GM12878 (cell line): ENCODE results near the gene FDXR. TPM values are rescaled to one million over a fixed set of nuclear protein-coding genes. Genes with fewer than 3 reads are reported as not detected.

ENCODE experiments used
- ATAC-seq: fragments of 200-7000 bp; cut with Tn5 transposase; 3 replicates; pipeline ENCODE4 v1.9.1; 2020; ENCODE audit warnings: mild to moderate bottlenecking, moderate library complexity
- BruUV-seq: library from RNA; stranded (reverse); fragments of 400-500 nt; replicated peaks from 2 replicates; lab custom pipeline; 2021; lab: Mats Ljungman, UMichigan
- CTCF ChIA-PET: fragments of 300-600 bp; sonication (Branson Sonifier 250); formaldehyde crosslinking; extraction: SDS; loops from one replicate; lab custom pipeline; 2021; ENCODE audit warnings: inconsistent platforms; lab: Yijun Ruan, JAX
- POLR2A ChIA-PET: fragments of 350-600 bp; formaldehyde crosslinking; extraction: SDS; loops from one replicate; lab custom pipeline; 2021; ENCODE audit warnings: inconsistent platforms; lab: Charles Lee
- RAD21 ChIA-PET: fragments of 300-600 bp; sonication (Branson Sonifier 250); formaldehyde crosslinking; loops from one replicate; lab custom pipeline; 2023; ENCODE audit warnings: antibody characterized with exemption; ENCODE audit not compliant: unreplicated experiment; lab: Charles Lee
- SMC1A ChIA-PET: fragments of 300-600 bp; sonication (Branson Sonifier 250); formaldehyde crosslinking; loops from one replicate; lab custom pipeline; 2023; ENCODE audit not compliant: unreplicated experiment, uncharacterized antibody; lab: Charles Lee
- DNase-seq: peaks from one replicate; pipeline ENCODE4 v3.0.0-alpha.2; 2011; ENCODE audit warnings: low read depth, low spot score
- FAIRE-seq: peaks from 3 replicates; lab custom pipeline; 2011; peaks lifted over from hg19 to GRCh38; lab: Jason Lieb, UNC
- H2AFZ ChIP-seq: 2 replicates; pipeline ENCODE4 v1.6.0; 2011; ENCODE audit warnings: low read depth, low read length, control low read depth; ENCODE audit not compliant: control insufficient read depth
- H3K27ac ChIP-seq: 2 replicates; pipeline ENCODE4 v1.5.1; 2011; ENCODE audit warnings: control low read depth; ENCODE audit not compliant: control insufficient read depth, insufficient read depth
- H3K27me3 ChIP-seq, 2 experiments: replicated peaks in 1 of 2; 2 replicates each; pipeline versions ENCODE4 v1.6.0 to v1.6.1; 2011; ENCODE audit warnings: low read length in 1 of 2; ENCODE audit not compliant: control insufficient read depth in 2 of 2, insufficient read depth in 2 of 2
- H3K36me3 ChIP-seq, 2 experiments: 2 replicates each; pipeline ENCODE4 v1.5.1; 2011; ENCODE audit warnings: low read length in 1 of 2; ENCODE audit not compliant: control insufficient read depth in 2 of 2, insufficient read depth in 2 of 2
- H3K4me1 ChIP-seq: 2 replicates; pipeline ENCODE4 v1.6.1; 2011; ENCODE audit warnings: mild to moderate bottlenecking, low read length, moderate library complexity, mixed read lengths; ENCODE audit not compliant: control insufficient read depth, insufficient read depth
- H3K4me2 ChIP-seq: 2 replicates; pipeline ENCODE4 v1.6.0; 2011; ENCODE audit warnings: control low read depth; ENCODE audit not compliant: control insufficient read depth, insufficient read depth
- H3K4me3 ChIP-seq: fragments of 200-600 bp; sonication (generic); 2 replicates; pipeline ENCODE4 v1.5.1; 2016
- H3K79me2 ChIP-seq: 2 replicates; pipeline ENCODE4 v1.6.0; 2011; ENCODE audit warnings: low read length; ENCODE audit not compliant: control insufficient read depth, insufficient read depth
- H3K9ac ChIP-seq: 2 replicates; pipeline ENCODE4 v1.8.0; 2011; ENCODE audit warnings: low read length, control low read depth, mixed read lengths; ENCODE audit not compliant: control insufficient read depth, insufficient read depth
- H3K9me3 ChIP-seq: replicated peaks from 3 replicates; pipeline ENCODE4 v1.5.1; 2011; ENCODE audit warnings: mild to moderate bottlenecking, low read length; ENCODE audit not compliant: control insufficient read depth, insufficient read depth
- H4K20me1 ChIP-seq: 2 replicates; pipeline ENCODE4 v1.6.0; 2011; ENCODE audit not compliant: control insufficient read depth, insufficient read depth
- EZH2 ChIP-seq: IDR thresholded peaks from 2 replicates; pipeline ENCODE4 v1.6.1; 2012; ENCODE audit warnings: low read depth, mild to moderate bottlenecking, control low read depth, inconsistent platforms, low read length, borderline replicate concordance; ENCODE audit not compliant: control insufficient read depth
- GABPA ChIP-seq: IDR thresholded peaks from 2 replicates; pipeline ENCODE4 v1.6.1; 2014; ENCODE audit warnings: antibody characterized with exemption, low read depth, mild to moderate bottlenecking, inconsistent platforms
- LARP7 ChIP-seq: fragments of 450-650 bp; IDR thresholded peaks from 2 replicates; pipeline ENCODE4 v1.6.1; 2017; ENCODE audit warnings: mild to moderate bottlenecking
- MEF2B ChIP-seq: fragments of 450-650 bp; IDR thresholded peaks from 2 replicates; pipeline ENCODE4 v1.6.1; 2018; ENCODE audit warnings: mild to moderate bottlenecking, moderate library complexity; ENCODE audit not compliant: partially characterized antibody, poor library complexity, severe bottlenecking
- PML ChIP-seq: IDR thresholded peaks from 2 replicates; pipeline ENCODE4 v1.6.1; 2012; ENCODE audit warnings: low read length, inconsistent platforms
- PRDM15 ChIP-seq: fragments of 450-650 bp; formaldehyde crosslinking; IDR thresholded peaks from 2 replicates; pipeline ENCODE4 v1.4.0; 2020; ENCODE audit warnings: mild to moderate bottlenecking, moderate library complexity
- RAD21 ChIP-seq: IDR thresholded peaks from 2 replicates; pipeline ENCODE4 v1.6.1; 2011; ENCODE audit warnings: mild to moderate bottlenecking, low read depth, low read length, moderate library complexity; ENCODE audit not compliant: insufficient read depth
- RELA ChIP-seq: fragments of 450-650 bp; IDR thresholded peaks from 2 replicates; pipeline ENCODE4 v1.8.0; 2014; ENCODE audit warnings: borderline replicate concordance; ENCODE audit not compliant: partially characterized antibody
- SIN3A ChIP-seq: IDR thresholded peaks from 2 replicates; pipeline ENCODE4 v1.6.1; 2012; ENCODE audit warnings: low read depth, low read length, improper control_type of control experiment
- SP1 ChIP-seq: IDR thresholded peaks from one replicate; pipeline ENCODE4 v1.6.1; 2011; ENCODE audit warnings: low read depth, low read length
- SREBF1 ChIP-seq: IDR thresholded peaks from 2 replicates; pipeline ENCODE4 v1.6.1; 2012; ENCODE audit warnings: mild to moderate bottlenecking, low read length
- SREBF2 ChIP-seq: IDR thresholded peaks from 2 replicates; pipeline ENCODE4 v1.6.1; 2012; ENCODE audit warnings: mild to moderate bottlenecking, low read length
- SRF ChIP-seq, 2 experiments: IDR thresholded peaks; 2 replicates each; pipeline ENCODE4 v1.6.1; 2011; ENCODE audit warnings: low read depth in 2 of 2, low read length in 2 of 2, mild to moderate bottlenecking in 1 of 2, moderate library complexity in 1 of 2
- SUPT20H ChIP-seq: IDR thresholded peaks from 2 replicates; pipeline ENCODE4 v1.6.1; 2011; ENCODE audit warnings: low read depth, mild to moderate bottlenecking, low read length, moderate library complexity, borderline replicate concordance; ENCODE audit not compliant: control insufficient read depth
- SUZ12 ChIP-seq: fragments of 200-600 bp; sonication (generic); IDR thresholded peaks from one replicate; pipeline ENCODE4 v1.6.1; 2018; ENCODE audit warnings: antibody characterized with exemption, mild to moderate bottlenecking; ENCODE audit not compliant: unreplicated experiment
- YBX1 ChIP-seq: fragments of 450-650 bp; IDR thresholded peaks from 2 replicates; pipeline ENCODE4 v1.6.1; 2016; ENCODE audit warnings: antibody characterized with exemption
- YY1 ChIP-seq: IDR thresholded peaks from 2 replicates; pipeline ENCODE4 v1.6.1; 2011; ENCODE audit warnings: low read depth, mild to moderate bottlenecking, low read length
- ZSCAN29 ChIP-seq: fragments of 450-650 bp; IDR thresholded peaks from 2 replicates; pipeline ENCODE4 v1.6.1; 2017; ENCODE audit warnings: mild to moderate bottlenecking, moderate library complexity
- WGBS: methylation state at CpG from one replicate; pipeline ENCODE4 v1.1.6; 2016; ENCODE audit warnings: low lambda C conversion rate; ENCODE audit not compliant: insufficient replicate concordance, insufficient coverage; ENCODE audit errors: missing lambda C conversion rate; 5-methylcytosine and 5-hydroxymethylcytosine counted together
- in situ Hi-C: fragments of 300-500 bp; cut with MboI; formaldehyde crosslinking; loops from 9 replicates; pipeline ENCODE4 v1.14.3; 2018; ENCODE audit warnings: mixed read lengths
- intact Hi-C: fragments of 100-400 bp; cut with micrococcal nuclease; formaldehyde crosslinking; loops from one replicate; pipeline ENCODE4 v1.14.2; 2022; ENCODE audit not compliant: unreplicated experiment
- polyA plus RNA-seq, 11 experiments: library from polyadenylated mRNA; depleted of rRNA in 4 of 11; unstranded in 6 of 11; stranded (reverse) in 5 of 11; fragments of >200 nt; fragmentation: Nextera tagmentation in 4 of 11; fragmentation: Illumina TruSeq in 1 of 11; extraction: Ambion mirVana in 4 of 11; extraction: Trizol in 1 of 11; gene quantifications; 1 replicate in 1 of 11; 2 replicates in 10 of 11; pipeline versions ENCODE4 v1.2.1 to v1.2.3, GENCODE V29; 2011 to 2016; ENCODE audit warnings: inconsistent platforms in 2 of 11, missing spikeins in 2 of 11, low read depth in 1 of 11
- total RNA-seq, 4 experiments: library from RNA; depleted of rRNA in 3 of 4; stranded (reverse); fragments of >200 nt in 3 of 4; fragmentation: Illumina TruSeq in 1 of 4; extraction: Trizol in 1 of 4; gene quantifications; 2 replicates each; pipeline versions ENCODE4 v1.2.1 to v1.2.3, GENCODE V29; 2013 to 2021
- TF ChIP-seq, protein P1 (sequence below): fragments of 450-650 bp; IDR thresholded peaks from 2 replicates; pipeline ENCODE4 v1.6.1; 2017; ENCODE audit warnings: mild to moderate bottlenecking

FDXR gene
- total and polyA plus RNA-seq, 10 of the 15 experiments (the other 5 are each of a cell fraction or from before 2014, with no cell fraction given), result 0.85 to 162 (median 48.2) TPM

DNA sequence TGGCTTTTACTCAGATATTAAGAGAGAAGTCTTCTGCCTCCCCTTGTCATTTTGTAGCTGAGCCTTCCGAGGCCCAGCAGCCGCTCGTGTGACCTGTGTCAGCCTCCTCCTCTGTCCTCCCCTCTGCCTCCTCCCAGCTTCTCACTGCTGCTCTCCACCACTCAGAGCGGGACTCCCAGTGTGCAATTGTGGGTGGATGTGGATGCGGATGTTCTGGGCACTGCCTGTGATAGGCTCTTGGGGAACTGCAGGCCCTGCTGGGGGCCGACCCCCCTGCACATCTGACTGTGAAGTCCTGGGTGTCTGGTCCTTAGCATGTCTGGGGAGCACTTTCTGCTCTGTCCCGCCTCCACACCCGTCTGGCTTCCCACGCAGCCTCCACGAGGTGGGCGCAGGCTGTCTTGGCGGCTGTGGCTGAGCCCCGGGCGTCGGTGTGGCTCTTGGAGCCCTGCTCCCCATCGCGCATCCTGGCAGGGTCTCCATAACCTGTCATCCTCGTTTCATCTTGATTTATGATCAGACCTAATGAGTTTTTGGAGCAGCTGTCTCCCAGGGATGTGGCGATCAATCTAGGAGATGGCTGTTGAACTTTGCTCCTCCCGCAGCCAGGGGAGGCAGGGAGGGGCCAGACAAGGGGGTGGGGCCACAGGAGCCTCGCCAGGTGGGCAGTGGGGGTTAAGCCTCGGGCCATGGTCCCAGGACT is 41.2 kb downstream of the FDXR start (continued):
- no peak for TF ChIP-seq EZH2
- no peak for TF ChIP-seq MEF2B
- no peak for TF ChIP-seq SIN3A
- no peak for TF ChIP-seq ZSCAN29
- TF ChIP-seq RAD21, result no peak
- no peak for TF ChIP-seq YBX1

- RAD21 ChIA-PET, result no interaction called here
- FAIRE-seq, result no peak
- intact Hi-C loops (no loop called here), in situ Hi-C loops (no loop called here)
- BruUV-seq, result no TSS peak
- no peaks in the 10 kb centered on the region for H4K20me1 ChIP-seq
- CTCF ChIA-PET, result interaction anchor here (0.6 kb wide), 1 partner anchor 94 kb away, joined by 3 read pairs; no protein-coding TSS in a partner anchor
- 72% methylated on average over 19 of the region's 19 CpGs for WGBS
- H3K27ac ChIP-seq, result no peak overlapping the region
- H3K9ac ChIP-seq, result no peak overlapping the region
- no peaks in the 10 kb centered on the region for H3K27me3 ChIP-seq
- peaks cover 12% of the 10 kb centered on the region; the same call in 1 of the 2 replicates for H3K4me1 ChIP-seq
- SMC1A ChIA-PET, result no interaction called here
- H3K4me3 ChIP-seq, result no peak overlapping the region
- H3K9me3 ChIP-seq, result no peaks in the 10 kb centered on the region
- H3K4me2 ChIP-seq, result no peak overlapping the region
- POLR2A ChIA-PET, result no interaction called here
- no peaks in the 10 kb centered on the region for H3K79me2 ChIP-seq
- peaks cover 0 to 4% of the 10 kb centered on the region in 2 experiments; a peak in 1 of 4 replicates for H3K36me3 ChIP-seq
- ATAC-seq, result no peak
- no peak overlapping the region for H2AFZ ChIP-seq
- DNase-seq, result no peak
- TF ChIP-seq SRF (IDR thresholded peaks at IDR 0.05; ENCODE audit: low read depth in 2 of 2, low read length in 2 of 2) (no peak), SUZ12 (no peak), ZSCAN29 (no peak), SREBF1 (no peak), SUPT20H (no peak), SIN3A (no peak), GABPA (no peak), SP1 (no peak), LARP7 (no peak), PRDM15 (CRISPR knock-in tag) (no peak), PML (no peak), YY1 (no peak), RELA (no peak), SREBF2 (no peak)
- TF ChIP-seq, protein P1, sequence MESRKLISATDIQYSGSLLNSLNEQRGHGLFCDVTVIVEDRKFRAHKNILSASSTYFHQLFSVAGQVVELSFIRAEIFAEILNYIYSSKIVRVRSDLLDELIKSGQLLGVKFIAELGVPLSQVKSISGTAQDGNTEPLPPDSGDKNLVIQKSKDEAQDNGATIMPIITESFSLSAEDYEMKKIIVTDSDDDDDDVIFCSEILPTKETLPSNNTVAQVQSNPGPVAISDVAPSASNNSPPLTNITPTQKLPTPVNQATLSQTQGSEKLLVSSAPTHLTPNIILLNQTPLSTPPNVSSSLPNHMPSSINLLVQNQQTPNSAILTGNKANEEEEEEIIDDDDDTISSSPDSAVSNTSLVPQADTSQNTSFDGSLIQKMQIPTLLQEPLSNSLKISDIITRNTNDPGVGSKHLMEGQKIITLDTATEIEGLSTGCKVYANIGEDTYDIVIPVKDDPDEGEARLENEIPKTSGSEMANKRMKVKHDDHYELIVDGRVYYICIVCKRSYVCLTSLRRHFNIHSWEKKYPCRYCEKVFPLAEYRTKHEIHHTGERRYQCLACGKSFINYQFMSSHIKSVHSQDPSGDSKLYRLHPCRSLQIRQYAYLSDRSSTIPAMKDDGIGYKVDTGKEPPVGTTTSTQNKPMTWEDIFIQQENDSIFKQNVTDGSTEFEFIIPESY, result no peak
Measured at GRCh38 chr17:74830861-74831260, 41.9 kb downstream of the FDXR start.
